Activated CD4-positive, CD25-positive, alpha-beta regulatory T cell treated with anti-CD3 and anti-CD28 coated beads, Interleukin-2, amount 50 U/mL, for 24 hours (primary cell): Measurements from ENCODE around the gene RNF39.
"Not testable (repeated sequence)": the region's sequence is repeated elsewhere in the genome, so short reads cannot be mapped to it uniquely, and the experiment has no call there.

Experiments used
- ATAC-seq, 2 donors: fragments of 150-1000 bp; cut with Tn5 transposase; one replicate each; pipeline ENCODE4 v1.10.0; 2021; ENCODE audit warnings: mild to moderate bottlenecking in 1 of 2, moderate library complexity in 1 of 2

The RNF39 gene

GRCh38 chr6:30061092-30061857, 14.3 kb downstream of the RNF39 start, which contains the start of gene POLR1H:
Gene POLR1H, plus strand, starts transcription at chr6:30061265. Its CDS starts 260 bp downstream, at chr6:30061525.
- ATAC-seq, result peak; percentile 96 to 98

DNA sequence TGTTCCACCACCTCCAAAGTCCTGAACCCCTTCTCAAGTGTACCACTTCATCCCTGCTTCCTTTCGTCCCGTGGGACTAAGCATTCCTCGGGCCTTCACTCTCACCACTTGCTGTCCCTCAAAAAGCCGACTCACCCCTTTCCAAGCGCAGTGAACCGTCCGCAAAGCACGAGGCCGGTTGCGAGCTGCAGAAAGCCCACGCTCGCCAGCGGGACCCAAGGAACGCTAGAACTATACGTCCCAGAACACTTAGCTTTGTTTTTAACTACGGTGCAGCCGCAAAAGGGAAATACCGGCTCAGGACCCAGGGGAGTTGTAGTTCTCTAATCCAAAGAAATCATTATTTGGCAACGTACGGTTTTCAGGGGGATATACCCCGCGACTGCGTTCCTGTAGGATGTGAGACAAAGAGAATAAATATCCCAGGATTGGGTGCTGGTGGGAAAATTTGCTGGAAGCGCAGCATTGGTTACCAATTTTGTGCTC, 14.9 kb downstream of the RNF39 start:
- ATAC-seq, result peak; percentile 11 to 24

DNA sequence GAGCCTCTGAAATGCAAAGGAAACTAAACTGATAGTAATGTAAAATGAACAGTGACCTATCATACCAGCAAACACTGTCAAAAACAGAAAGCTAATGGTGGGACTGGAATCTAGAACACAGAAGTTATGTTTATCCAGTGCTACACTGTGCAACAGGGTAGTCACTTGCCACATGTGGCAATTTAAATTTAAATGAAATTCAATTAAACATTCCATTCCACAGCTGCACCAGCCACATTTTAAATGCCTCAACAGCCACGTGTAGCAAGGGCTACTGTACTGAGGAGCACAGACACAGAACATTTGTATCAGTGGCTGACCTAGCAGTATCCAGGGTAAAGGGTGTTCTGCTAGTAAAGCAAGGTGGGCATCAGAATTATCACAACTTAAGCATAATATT, 20.1 kb downstream of the RNF39 start:
- no peak for ATAC-seq

DNA sequence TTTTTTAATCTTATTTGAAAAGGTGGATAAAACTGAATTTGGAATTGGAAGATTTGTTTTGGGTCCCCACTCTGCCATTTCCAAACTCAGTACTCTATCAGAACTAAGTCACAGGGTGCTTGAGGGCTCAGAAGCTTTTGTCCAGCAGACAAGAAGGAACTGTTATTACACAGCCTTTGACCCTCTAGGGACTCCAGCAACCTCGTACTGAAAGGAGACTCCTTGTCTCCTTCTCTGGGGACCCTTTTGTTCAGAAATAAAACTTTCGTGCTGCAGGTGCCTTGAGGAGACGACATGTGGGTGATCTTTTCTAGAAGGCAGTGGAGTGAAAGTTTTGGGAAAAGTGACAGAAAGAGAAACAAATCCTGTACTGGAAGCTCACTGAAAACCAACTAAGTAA, 21.9 kb downstream of the RNF39 start:
- no peak for ATAC-seq

DNA sequence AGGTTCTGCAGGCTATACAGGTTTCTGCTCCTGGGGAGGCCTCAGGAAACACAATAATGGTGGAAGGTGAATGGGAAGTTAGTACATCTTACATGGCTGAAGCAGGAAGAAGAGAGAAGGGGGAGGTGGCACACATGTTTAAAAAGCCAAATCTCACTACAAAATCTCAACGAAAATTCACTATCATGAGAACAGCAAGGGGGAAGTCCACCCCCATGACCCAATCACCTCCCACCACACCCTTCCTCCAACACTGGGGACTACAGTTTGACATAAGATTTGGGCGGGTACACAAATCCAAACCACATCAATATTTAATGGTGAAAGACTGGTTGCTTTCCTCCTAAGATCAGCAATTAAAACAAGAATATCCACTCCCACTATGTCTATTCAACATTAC, 28.3 kb downstream of the RNF39 start:
- ATAC-seq, result no peak

GRCh38 chr6:30044630-30045029, 30.9 kb downstream of the RNF39 start:
- ATAC-seq, result no peak

DNA sequence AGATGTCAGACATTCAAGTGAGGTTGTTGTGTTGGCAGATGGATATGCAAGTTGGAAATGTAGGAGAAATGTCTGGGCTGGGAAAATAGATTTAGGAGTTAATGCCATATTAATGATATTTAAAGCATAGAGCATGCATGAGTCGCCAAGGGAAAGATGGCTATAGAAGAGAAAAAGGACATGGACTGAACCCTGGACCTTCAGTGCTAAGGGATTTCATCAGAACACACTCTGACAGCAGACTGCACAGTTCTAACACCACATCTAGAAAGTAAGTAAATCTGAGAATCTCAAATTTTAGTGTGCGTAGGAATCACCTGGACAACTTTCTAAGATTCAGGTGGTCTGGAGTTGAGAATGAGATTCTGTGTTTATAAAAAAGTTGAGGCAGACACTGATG, 31.8 kb downstream of the RNF39 start:
- ATAC-seq, result no peak

GRCh38 chr6:30042914-30043313, 32.7 kb downstream of the RNF39 start:
- no peak for ATAC-seq

DNA sequence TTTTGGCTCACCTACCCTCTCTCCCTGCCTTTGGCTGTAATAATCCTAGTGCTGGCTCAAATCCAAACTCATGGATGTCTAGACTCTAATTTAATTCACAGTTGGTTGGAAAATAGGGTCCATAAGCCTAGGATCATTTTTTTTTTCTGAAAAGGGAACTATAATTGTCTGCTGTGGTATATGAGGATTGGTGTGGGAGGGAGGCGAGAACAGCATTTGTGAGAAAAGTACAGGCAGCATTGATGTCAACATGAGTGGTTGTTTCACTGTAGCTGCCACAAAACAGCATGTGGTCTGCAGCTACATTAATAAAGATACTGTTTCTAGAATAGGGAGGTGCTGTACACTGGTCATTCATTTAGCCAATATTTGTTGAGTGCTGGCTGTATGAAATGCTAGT, 33.1 kb downstream of the RNF39 start:
- no peak for ATAC-seq

DNA sequence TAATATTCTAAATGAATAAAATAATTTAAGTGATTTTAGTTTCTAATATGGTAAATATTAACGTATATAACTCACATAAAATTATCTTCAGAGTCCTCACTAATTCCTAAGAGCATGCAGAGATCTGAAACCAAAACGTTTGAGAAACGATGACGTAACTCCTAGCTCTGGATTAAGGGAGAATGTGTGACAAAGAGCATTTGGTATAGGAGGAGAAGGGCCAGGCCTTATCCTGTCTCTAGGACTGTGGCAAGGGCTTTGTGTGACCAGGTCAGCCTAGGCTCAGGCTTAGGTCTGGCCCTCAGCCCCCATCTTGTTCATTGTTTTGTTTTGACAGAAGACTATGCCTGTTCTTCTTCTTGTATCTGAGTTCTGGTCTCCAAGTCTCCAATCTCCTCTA, 33.7 kb downstream of the RNF39 start:
- ATAC-seq, result no peak

GRCh38 chr6:30041221-30041620, 34.3 kb downstream of the RNF39 start:
- ATAC-seq, result no peak

DNA sequence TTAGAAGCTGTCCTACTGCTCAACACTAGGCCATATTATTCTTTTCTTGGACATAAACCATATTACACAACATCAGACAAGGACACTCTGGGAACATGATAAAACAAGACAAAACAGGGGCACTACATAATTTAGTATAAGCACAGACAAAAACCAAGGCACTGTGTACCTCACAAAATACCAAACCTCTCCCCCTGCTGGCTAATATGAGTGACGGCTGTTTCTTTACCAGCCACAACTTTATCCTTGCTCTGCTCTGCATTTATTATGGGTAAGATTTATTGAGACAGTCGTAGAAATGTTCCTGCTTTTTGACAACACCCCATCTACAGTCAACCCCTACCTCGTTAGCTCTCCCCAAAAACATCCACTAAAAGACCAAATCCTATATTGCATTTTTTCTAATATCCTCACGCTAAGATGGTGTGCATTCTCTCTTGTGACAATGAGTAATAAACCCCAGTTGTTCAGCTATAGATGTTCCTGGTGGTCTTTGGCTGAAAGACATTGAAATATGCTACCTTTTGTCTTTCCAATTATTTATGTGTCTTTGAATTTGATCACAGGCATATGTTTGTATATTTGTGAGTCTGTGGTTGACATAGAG, 38.3 kb downstream of the RNF39 start:
- no peak for ATAC-seq

- no peak for ATAC-seq
Observed at GRCh38 chr6:30035784-30036183, 39.8 kb downstream of the RNF39 start.

GRCh38 chr6:30033440-30033839, 42.1 kb downstream of the RNF39 start:
- ATAC-seq, result not testable (repeated sequence)

DNA sequence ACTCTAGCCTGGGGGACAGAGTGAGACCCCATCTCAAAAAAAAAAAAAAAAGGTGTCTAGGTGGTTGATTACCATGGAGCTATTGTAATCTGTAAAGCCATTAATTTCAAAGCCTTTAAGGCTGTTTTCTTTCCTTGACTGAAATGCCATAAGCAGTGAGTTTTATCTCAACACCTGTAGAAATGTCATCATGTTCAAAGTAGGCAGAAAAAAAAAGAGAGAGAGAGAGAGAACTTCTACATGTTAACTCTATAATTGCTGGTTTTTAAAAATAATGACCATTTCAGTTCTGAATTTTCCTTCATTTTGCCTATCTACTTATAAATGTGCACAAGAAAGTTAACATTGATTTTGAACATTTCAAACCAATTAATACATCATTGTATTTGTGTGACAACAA, 44.2 kb downstream of the RNF39 start:
- ATAC-seq, result no peak

- ATAC-seq, result no peak
Observed at GRCh38 chr6:30029588-30029987, 46.0 kb downstream of the RNF39 start.

GRCh38 chr6:30025186-30025585, 50.4 kb downstream of the RNF39 start:
- ATAC-seq, result no peak

DNA sequence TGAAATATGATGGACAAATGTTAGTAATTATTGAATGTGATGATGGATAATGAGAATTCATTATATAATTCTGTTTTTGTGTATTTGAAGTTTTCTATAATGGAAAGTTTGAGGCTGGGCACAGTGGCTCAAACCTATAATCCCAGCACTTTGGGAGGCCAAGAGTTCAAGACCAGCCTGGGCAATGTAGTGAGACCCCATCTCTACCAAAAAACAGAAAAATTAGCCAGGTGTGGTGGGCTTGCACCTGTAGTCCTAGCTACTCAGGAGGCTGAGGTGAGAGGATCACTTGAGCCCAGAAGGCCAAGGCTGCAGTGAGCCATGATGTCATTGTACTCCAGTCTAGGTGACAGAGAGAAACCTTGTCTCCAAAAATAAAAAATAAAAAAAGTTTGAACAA, 52.9 kb downstream of the RNF39 start:
- not testable (repeated sequence) for ATAC-seq

DNA sequence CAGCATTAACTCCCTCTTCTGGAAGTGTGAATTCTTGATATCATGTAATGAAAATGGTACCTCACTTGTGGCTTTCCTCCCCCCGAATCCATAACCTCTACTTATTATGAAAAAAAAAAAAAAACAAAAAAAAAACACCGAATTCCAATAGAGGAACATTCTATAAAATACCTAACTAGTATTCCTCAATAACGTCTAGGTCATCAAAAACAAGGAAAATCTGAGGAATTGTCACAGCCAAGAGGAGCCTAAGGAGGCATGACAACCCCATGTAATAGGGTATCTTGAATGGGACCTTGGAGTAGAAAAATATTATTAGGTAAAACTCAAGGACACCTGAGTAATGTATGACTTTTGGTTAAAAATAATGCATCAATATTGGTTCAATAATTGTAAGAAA, 53.4 kb downstream of the RNF39 start:
- ATAC-seq, result no peak

- no peak for ATAC-seq
Observed at GRCh38 chr6:30020626-30021025, 54.9 kb downstream of the RNF39 start.
